IPS-NIHi7 (cell line): ENCODE results near the gene APIP.
"Not testable (repeated sequence)": the region's sequence is repeated elsewhere in the genome, so short reads cannot be mapped to it uniquely, and the experiment has no call there.

Source experiments
- DNase-seq: peaks from one replicate; pipeline ENCODE4 v3.0.0; 2012; ENCODE audit warnings: mixed read lengths; ENCODE audit errors: extremely low spot score

Gene APIP

GRCh38 chr11:34926101-34926830 is 10.1 kb upstream of the APIP start:
- DNase-seq, result no peak

GRCh38 chr11:34924714-34925113 is 8.5 kb upstream of the APIP start:
- DNase-seq, result no peak

GRCh38 chr11:34921156-34921555 is 5.0 kb upstream of the APIP start:
- no peak for DNase-seq

GRCh38 chr11:34916843-34917770 is 928 bp upstream of the APIP start:
- peak; percentile 46 for DNase-seq

- no peak for DNase-seq
Observed at GRCh38 chr11:34915136-34916014, 804 bp downstream of the APIP start.

GRCh38 chr11:34913556-34913955 is 2.6 kb downstream of the APIP start:
- DNase-seq, result not testable (repeated sequence)

- no peak for DNase-seq
Observed at GRCh38 chr11:34911676-34912075, 4.5 kb downstream of the APIP start.

GRCh38 chr11:34910817-34911216 is 5.4 kb downstream of the APIP start:
- no peak for DNase-seq

GRCh38 chr11:34909955-34910354 is 6.2 kb downstream of the APIP start:
- no peak for DNase-seq

- no peak for DNase-seq
Observed at GRCh38 chr11:34909415-34909814, 6.8 kb downstream of the APIP start.

- no peak for DNase-seq
Observed at GRCh38 chr11:34907934-34908593, 8.1 kb downstream of the APIP start.

- no peak for DNase-seq
Observed at GRCh38 chr11:34905666-34906065, 10.5 kb downstream of the APIP start.

- no peak for DNase-seq
Observed at GRCh38 chr11:34904421-34904955, 11.7 kb downstream of the APIP start.

GRCh38 chr11:34899633-34900016 is 16.6 kb downstream of the APIP start:
- no peak for DNase-seq

- no peak for DNase-seq
Observed at GRCh38 chr11:34898474-34898873, 17.7 kb downstream of the APIP start.

GRCh38 chr11:34897171-34897870 is 18.9 kb downstream of the APIP start:
- no peak for DNase-seq

- DNase-seq, result not testable (repeated sequence)
Observed at GRCh38 chr11:34896191-34896590, 20.0 kb downstream of the APIP start.

- no peak for DNase-seq
Observed at GRCh38 chr11:34893416-34893815, 22.8 kb downstream of the APIP start.

- no peak for DNase-seq
Observed at GRCh38 chr11:34891611-34892010, 24.6 kb downstream of the APIP start.

- no peak for DNase-seq
Observed at GRCh38 chr11:34890812-34891211, 25.4 kb downstream of the APIP start.
